ENCODE data around the gene ZDHHC18.

ZDHHC18 gene

GRCh38 chr1:26789931-26790330 lies 36.6 kb upstream of the ZDHHC18 start:
- Mint-ChIP-seq H3K27me3 (ENCODE audit: low read depth) (peaks cover 7% of the 10 kb centered on the region), H3K4me1 (peaks cover 46% of the 10 kb centered on the region), H3K27ac (peak overlapping the region in 2 of 3 experiments; percentile 100), H3K4me3 (peak overlapping the region; percentile 55 to 71 (median 63)), H3K9me3 (no peaks in the 10 kb centered on the region), H3K36me3 (ENCODE audit: low read depth) (peaks cover 6% of the 10 kb centered on the region)
- no peak for TF ChIP-seq CTCF (IDR thresholded peaks at IDR 0.05; ENCODE audit: unreplicated experiment in 3 of 3)

GRCh38 chr1:26790551-26790953 lies 35.9 kb upstream of the ZDHHC18 start:
- TF ChIP-seq CTCF (IDR thresholded peaks at IDR 0.05; ENCODE audit: unreplicated experiment in 3 of 3), result no peak
- H3K36me3 Mint-ChIP-seq (ENCODE audit: low read depth), result peaks cover 7% of the 10 kb centered on the region
- H3K4me1 Mint-ChIP-seq, result peaks cover 39% of the 10 kb centered on the region
- no peaks in the 10 kb centered on the region for H3K9me3 Mint-ChIP-seq
- no peak overlapping the region for H3K27ac Mint-ChIP-seq
- peaks cover 7% of the 10 kb centered on the region for H3K27me3 Mint-ChIP-seq (ENCODE audit: low read depth)
- peak overlapping the region in 1 of 3 experiments; percentile 20 for H3K4me3 Mint-ChIP-seq

- Mint-ChIP-seq H3K27me3 (ENCODE audit: low read depth) (peaks cover 7% of the 10 kb centered on the region), H3K36me3 (ENCODE audit: low read depth) (peaks cover 7% of the 10 kb centered on the region), H3K9me3 (no peaks in the 10 kb centered on the region), H3K27ac (no peak overlapping the region), H3K4me1 (peaks cover 33% of the 10 kb centered on the region), H3K4me3 (no peak overlapping the region)
- no peak for TF ChIP-seq CTCF (IDR thresholded peaks at IDR 0.05; ENCODE audit: unreplicated experiment in 3 of 3)
Measured at GRCh38 chr1:26791148-26791547, 35.3 kb upstream of the ZDHHC18 start.

- peaks cover 29% of the 10 kb centered on the region for H3K4me1 Mint-ChIP-seq
- TF ChIP-seq CTCF (IDR thresholded peaks at IDR 0.05; ENCODE audit: unreplicated experiment in 3 of 3), result no peak
- no peaks in the 10 kb centered on the region for H3K9me3 Mint-ChIP-seq
- H3K27ac Mint-ChIP-seq, result no peak overlapping the region
- peaks cover 12% of the 10 kb centered on the region for H3K36me3 Mint-ChIP-seq (ENCODE audit: low read depth)
- peaks cover 7% of the 10 kb centered on the region for H3K27me3 Mint-ChIP-seq (ENCODE audit: low read depth)
- no peak overlapping the region for H3K4me3 Mint-ChIP-seq
Measured at GRCh38 chr1:26791626-26792025, 34.9 kb upstream of the ZDHHC18 start.

- TF ChIP-seq CTCF (IDR thresholded peaks at IDR 0.05; ENCODE audit: unreplicated experiment in 3 of 3), result no peak
- no peak overlapping the region for H3K27ac Mint-ChIP-seq
- no peak overlapping the region for H3K4me3 Mint-ChIP-seq
- no peaks in the 10 kb centered on the region for H3K27me3 Mint-ChIP-seq (ENCODE audit: low read depth)
- H3K36me3 Mint-ChIP-seq (ENCODE audit: low read depth), result peaks cover 15% of the 10 kb centered on the region
- peaks cover 26% of the 10 kb centered on the region for H3K4me1 Mint-ChIP-seq
- H3K9me3 Mint-ChIP-seq, result no peaks in the 10 kb centered on the region
Measured at GRCh38 chr1:26792924-26793323, 33.6 kb upstream of the ZDHHC18 start.

GRCh38 chr1:26794391-26794790 lies 32.1 kb upstream of the ZDHHC18 start:
- H3K27ac Mint-ChIP-seq, result no peak overlapping the region
- no peak overlapping the region for H3K4me3 Mint-ChIP-seq
- no peaks in the 10 kb centered on the region for H3K27me3 Mint-ChIP-seq (ENCODE audit: low read depth)
- TF ChIP-seq CTCF (IDR thresholded peaks at IDR 0.05; ENCODE audit: unreplicated experiment in 3 of 3), result no peak
- H3K9me3 Mint-ChIP-seq, result no peaks in the 10 kb centered on the region
- peaks cover 15% of the 10 kb centered on the region for H3K36me3 Mint-ChIP-seq (ENCODE audit: low read depth)
- peaks cover 21% of the 10 kb centered on the region for H3K4me1 Mint-ChIP-seq

Data from nephron (organoid).